NCI-H2227 treated with DMSO at 0.1 percent for 48 hours (cell line): ENCODE measurements around the gene HCAR3.
"Not testable (repeated sequence)": the region's sequence is repeated elsewhere in the genome, so short reads cannot be mapped to it uniquely, and the experiment has no call there.

ENCODE experiments used
- DNase-seq: peaks from one replicate; lab custom pipeline; 2025; lab: John Stamatoyannopoulos, UW

HCAR3 gene

GRCh38 chr12:122721057-122721545, 4.5 kb upstream of the HCAR3 start:
- no peak for DNase-seq

GRCh38 chr12:122715211-122715610, 1.4 kb downstream of the HCAR3 start:
- not testable (repeated sequence) for DNase-seq

- DNase-seq, result not testable (repeated sequence)
These were observed 3.0 kb downstream of the HCAR3 start for GRCh38 chr12:122713491-122714188.

GRCh38 chr12:122711266-122711665, 5.3 kb downstream of the HCAR3 start:
- not testable (repeated sequence) for DNase-seq

- DNase-seq, result not testable (repeated sequence)
These were observed 6.3 kb downstream of the HCAR3 start for GRCh38 chr12:122710341-122710740.

- DNase-seq, result not testable (repeated sequence)
These were observed 7.3 kb downstream of the HCAR3 start for GRCh38 chr12:122709287-122709686.

- DNase-seq, result not testable (repeated sequence)
These were observed 12.8 kb downstream of the HCAR3 start for GRCh38 chr12:122703841-122704240.

- DNase-seq, result not testable (repeated sequence)
These were observed 13.6 kb downstream of the HCAR3 start, which contains the start of gene HCAR2 for GRCh38 chr12:122702890-122703611. TSS of gene HCAR2 (minus strand) at chr12:122703357. CDS start at chr12:122703283, 74 bp downstream.

GRCh38 chr12:122701481-122701880, 15.1 kb downstream of the HCAR3 start:
- peak; percentile 9 for DNase-seq

GRCh38 chr12:122700038-122700710, 16.4 kb downstream of the HCAR3 start:
- DNase-seq, result not testable (repeated sequence)

GRCh38 chr12:122696922-122697321, 19.7 kb downstream of the HCAR3 start:
- not testable (repeated sequence) for DNase-seq

GRCh38 chr12:122691566-122691965, 25.0 kb downstream of the HCAR3 start:
- no peak for DNase-seq

GRCh38 chr12:122688291-122688690, 28.3 kb downstream of the HCAR3 start:
- no peak for DNase-seq

- DNase-seq, result peak; percentile 15
These were observed 29.5 kb downstream of the HCAR3 start for GRCh38 chr12:122687086-122687485.

GRCh38 chr12:122686538-122686937, 30.1 kb downstream of the HCAR3 start:
- no peak for DNase-seq

- no peak for DNase-seq
These were observed 32.3 kb downstream of the HCAR3 start for GRCh38 chr12:122684297-122684813.

- no peak for DNase-seq
These were observed 34.8 kb downstream of the HCAR3 start for GRCh38 chr12:122681814-122682213.

- not testable (repeated sequence) for DNase-seq
These were observed 35.6 kb downstream of the HCAR3 start for GRCh38 chr12:122680989-122681388.

- DNase-seq, result not testable (repeated sequence)
These were observed 39.8 kb downstream of the HCAR3 start for GRCh38 chr12:122676781-122677180.

- DNase-seq, result not testable (repeated sequence)
These were observed 40.6 kb downstream of the HCAR3 start for GRCh38 chr12:122676015-122676414.

GRCh38 chr12:122672515-122672914, 44.1 kb downstream of the HCAR3 start:
- DNase-seq, result no peak

GRCh38 chr12:122669397-122670070, 47.1 kb downstream of the HCAR3 start:
- no peak for DNase-seq
